ENCODE measurements around the gene STARD9.

Gene STARD9

GRCh38 chr15:42724276-42724675 is 148.9 kb downstream of the STARD9 start:
- Histone ChIP-seq H3K9ac (ENCODE audit: low read depth, low read length, poor library complexity, severe bottlenecking) (no peak overlapping the region), H4K20me1 (ENCODE audit: insufficient read depth, low read length, poor library complexity, severe bottlenecking) (no peaks in the 10 kb centered on the region), H3K4me1 (ENCODE audit: insufficient read depth, low read length, poor library complexity, severe bottlenecking) (peaks cover under 1% of the 10 kb centered on the region), H2AFZ (ENCODE audit: low read length) (no peak overlapping the region), H3K4me3 (ENCODE audit: low read length, poor library complexity, severe bottlenecking) (no peak overlapping the region), H3K27me3 (ENCODE audit: insufficient read depth, low read length, poor library complexity, severe bottlenecking) (no peaks in the 10 kb centered on the region), H3K4me2 (ENCODE audit: low read depth, low read length, poor library complexity, severe bottlenecking) (no peak overlapping the region), H3K9me2 (replicated peaks; ENCODE audit: low read depth, low read length) (no peaks in the 10 kb centered on the region), H3K36me3 (ENCODE audit: insufficient read depth, low read length) (peaks cover 90% of the 10 kb centered on the region), H3F3A (ENCODE audit: low read depth) (no peaks in the 10 kb centered on the region), H3K79me2 (ENCODE audit: insufficient read depth, low read length) (no peaks in the 10 kb centered on the region), H3K9me3 (ENCODE audit: insufficient read depth, low read depth, low read length) (no peaks in the 10 kb centered on the region)
- TF ChIP-seq EZH2phosphoT487 (IDR thresholded peaks at IDR 0.05; ENCODE audit: borderline replicate concordance) (no peak), CTCF (conservative IDR thresholded peaks at IDR 0.05; ENCODE audit: low read length) (no peak)

GRCh38 chr15:42725331-42725903 is 150.0 kb downstream of the STARD9 start:
- Histone ChIP-seq H3K4me1 (ENCODE audit: insufficient read depth, low read length, poor library complexity, severe bottlenecking) (peaks cover 5% of the 10 kb centered on the region), H2AFZ (ENCODE audit: low read length) (no peak overlapping the region), H3K27me3 (ENCODE audit: insufficient read depth, low read length, poor library complexity, severe bottlenecking) (no peaks in the 10 kb centered on the region), H3K9me3 (ENCODE audit: insufficient read depth, low read depth, low read length) (no peaks in the 10 kb centered on the region), H3F3A (ENCODE audit: low read depth) (no peaks in the 10 kb centered on the region), H3K4me3 (ENCODE audit: low read length, poor library complexity, severe bottlenecking) (no peak overlapping the region), H3K9me2 (replicated peaks; ENCODE audit: low read depth, low read length) (no peaks in the 10 kb centered on the region), H3K4me2 (ENCODE audit: low read depth, low read length, poor library complexity, severe bottlenecking) (no peak overlapping the region), H3K79me2 (ENCODE audit: insufficient read depth, low read length) (no peaks in the 10 kb centered on the region), H3K9ac (ENCODE audit: low read depth, low read length, poor library complexity, severe bottlenecking) (no peak overlapping the region), H4K20me1 (ENCODE audit: insufficient read depth, low read length, poor library complexity, severe bottlenecking) (no peaks in the 10 kb centered on the region), H3K36me3 (ENCODE audit: insufficient read depth, low read length) (peaks cover 80% of the 10 kb centered on the region)
- TF ChIP-seq EZH2phosphoT487 (IDR thresholded peaks at IDR 0.05; ENCODE audit: borderline replicate concordance) = no peak

GRCh38 chr15:42726114-42726513 is 150.7 kb downstream of the STARD9 start:
- Histone ChIP-seq H3K4me1 (ENCODE audit: insufficient read depth, low read length, poor library complexity, severe bottlenecking) (peaks cover 5% of the 10 kb centered on the region), H3K36me3 (ENCODE audit: insufficient read depth, low read length) (peaks cover 73% of the 10 kb centered on the region), H3K9me3 (ENCODE audit: insufficient read depth, low read depth, low read length) (no peaks in the 10 kb centered on the region), H4K20me1 (ENCODE audit: insufficient read depth, low read length, poor library complexity, severe bottlenecking) (no peaks in the 10 kb centered on the region), H3K4me3 (ENCODE audit: low read length, poor library complexity, severe bottlenecking) (no peak overlapping the region), H3K4me2 (ENCODE audit: low read depth, low read length, poor library complexity, severe bottlenecking) (no peak overlapping the region), H3K27me3 (ENCODE audit: insufficient read depth, low read length, poor library complexity, severe bottlenecking) (no peaks in the 10 kb centered on the region), H3F3A (ENCODE audit: low read depth) (no peaks in the 10 kb centered on the region), H3K9me2 (replicated peaks; ENCODE audit: low read depth, low read length) (no peaks in the 10 kb centered on the region), H3K79me2 (ENCODE audit: insufficient read depth, low read length) (no peaks in the 10 kb centered on the region), H2AFZ (ENCODE audit: low read length) (no peak overlapping the region), H3K9ac (ENCODE audit: low read depth, low read length, poor library complexity, severe bottlenecking) (no peak overlapping the region)
- TF ChIP-seq EZH2phosphoT487 (IDR thresholded peaks at IDR 0.05; ENCODE audit: borderline replicate concordance) (no peak), CTCF (conservative IDR thresholded peaks at IDR 0.05; ENCODE audit: low read length) (no peak)
